ENCODE data around the gene NCBP1. TPM values are rescaled to one million over a fixed set of nuclear protein-coding genes. Genes with fewer than 3 reads are reported as not detected.
A peak's percentile ranks its signal among the peaks of the same experiment; 100 is the strongest.
"Not testable (repeated sequence)": the region's sequence is repeated elsewhere in the genome, so short reads cannot be mapped to it uniquely, and the experiment has no call there.

NCBP1 gene
- total and polyA plus RNA-seq, 5 experiments from 2014 or later: 17.9 to 43.6 (median 19.7) TPM

- peaks cover 36 to 64% (median 58%) of the 10 kb centered on the region in 4 donors for H3K4me1 Mint-ChIP-seq
- ATAC-seq: no peak
- POLR2A ChIA-PET: no interaction called here
- H3K36me3 Mint-ChIP-seq: peaks cover 0 to 43% (median 0%) of the 10 kb centered on the region in 3 donors
- H3K9me3 Mint-ChIP-seq: no peaks in the 10 kb centered on the region
- H3K27ac Mint-ChIP-seq: peak overlapping the region in 3 of 10 donors; percentile 43 to 93 (median 93)
- peak overlapping the region in 9 of 10 donors; percentile 10 to 92 (median 56) for H3K4me3 Mint-ChIP-seq
- DNase-seq: no peak
- no peaks in the 10 kb centered on the region for H3K27me3 Mint-ChIP-seq
Observed at GRCh38 chr9:97694769-97695168, 61.1 kb downstream of the NCBP1 start.

GRCh38 chr9:97695390-97695789 lies 61.8 kb downstream of the NCBP1 start:
- Mint-ChIP-seq H3K36me3 (peaks cover 0 to 37% (median 0%) of the 10 kb centered on the region in 3 donors), H3K27ac (peak overlapping the region in 9 of 10 donors; percentile 7 to 95 (median 91)), H3K27me3 (no peaks in the 10 kb centered on the region), H3K4me3 (peak overlapping the region; percentile 34 to 95 (median 92)), H3K9me3 (no peaks in the 10 kb centered on the region), H3K4me1 (peaks cover 33 to 65% (median 58%) of the 10 kb centered on the region in 4 donors)
- POLR2A ChIA-PET: interaction anchor here (0.5 to 3.6 kb wide), 3 partner anchors 61 to 226 kb away, joined by 3 to 32 read pairs (median 30); partner anchors contain the start of genes NCBP1, TRMO and TSTD2
- no peak for DNase-seq
- ATAC-seq: no peak

GRCh38 chr9:97695995-97696802 lies 62.6 kb downstream of the NCBP1 start:
- DNase-seq (peak in 1 of 10 donors; percentile 6), ATAC-seq (no peak)
- H3K9me3 Mint-ChIP-seq: no peaks in the 10 kb centered on the region
- H3K27ac Mint-ChIP-seq: peak overlapping the region; percentile 90 to 98 (median 94)
- H3K27me3 Mint-ChIP-seq: peaks cover 0 to 4% (median under 1%) of the 10 kb centered on the region in 5 donors
- H3K36me3 Mint-ChIP-seq: peaks cover 0 to 29% (median 0%) of the 10 kb centered on the region in 3 donors
- H3K4me3 Mint-ChIP-seq: peak overlapping the region; percentile 89 to 95 (median 92)
- POLR2A ChIA-PET: interaction anchor here (0.5 to 3.6 kb wide), 12 partner anchors 12 to 560 kb away, joined by 3 to 32 read pairs (median 4); partner anchors contain the start of genes NCBP1, TBC1D2, TRMO and TSTD2
- H3K4me1 Mint-ChIP-seq: peaks cover 33 to 65% (median 58%) of the 10 kb centered on the region in 4 donors

- Mint-ChIP-seq H3K4me3 (peak within 1 kb of the TSS; percentile 89 to 95 (median 92)), H3K9me3 (no peaks in the 10 kb centered on the region), H3K27ac (peak within 1 kb of the TSS; percentile 90 to 98 (median 95)), H3K27me3 (peaks cover 0 to 12% (median 3%) of the 10 kb centered on the region in 5 donors), H3K4me1 (peaks cover 33 to 65% (median 58%) of the 10 kb centered on the region in 4 donors), H3K36me3 (peaks cover 0 to 22% (median 0%) of the 10 kb centered on the region in 3 donors)
- DNase-seq (peak; percentile 94 to 98 (median 96)), ATAC-seq (peak; percentile 92 to 93)
- POLR2A ChIA-PET: interaction anchor here (0.5 to 3.6 kb wide), 16 partner anchors 9 to 559 kb away, joined by 3 to 32 read pairs (median 4); partner anchors contain the start of genes NCBP1, TBC1D2, TRMO and TSTD2
Observed at GRCh38 chr9:97696803-97697601, 63.4 kb downstream of the NCBP1 start, which contains the start of gene XPA. Gene XPA, minus strand, starts transcription at chr9:97697340. Its CDS starts 48 bp downstream, at chr9:97697292.

GRCh38 chr9:97697837-97698236 lies 64.2 kb downstream of the NCBP1 start:
- peaks cover 0 to 15% (median 0%) of the 10 kb centered on the region in 3 donors for H3K36me3 Mint-ChIP-seq
- H3K4me3 Mint-ChIP-seq: peak overlapping the region; percentile 89 to 95 (median 92)
- H3K9me3 Mint-ChIP-seq: no peaks in the 10 kb centered on the region
- no peak for DNase-seq
- ATAC-seq: no peak
- H3K27me3 Mint-ChIP-seq: peaks cover 0 to 15% (median 3%) of the 10 kb centered on the region in 5 donors
- H3K27ac Mint-ChIP-seq: peak overlapping the region; percentile 90 to 98 (median 95)
- H3K4me1 Mint-ChIP-seq: peaks cover 33 to 65% (median 58%) of the 10 kb centered on the region in 4 donors
- POLR2A ChIA-PET: interaction anchor here (0.7 to 3.6 kb wide), 7 partner anchors 8 to 288 kb away, joined by 3 to 32 read pairs (median 3); partner anchors contain the start of genes NCBP1, TRMO and TSTD2

- H3K27me3 Mint-ChIP-seq: peaks cover 0 to 15% (median 3%) of the 10 kb centered on the region in 5 donors
- peaks cover 0 to 7% (median 0%) of the 10 kb centered on the region in 3 donors for H3K36me3 Mint-ChIP-seq
- H3K9me3 Mint-ChIP-seq: no peaks in the 10 kb centered on the region
- peak overlapping the region in 3 of 10 donors; percentile 24 to 45 (median 37) for H3K4me3 Mint-ChIP-seq
- DNase-seq (no peak), ATAC-seq (no peak)
- POLR2A ChIA-PET: interaction anchor here (1.1 to 3.6 kb wide), 3 partner anchors 11 to 223 kb away, joined by 3 to 32 read pairs (median 30); partner anchors contain the start of genes NCBP1, TRMO and TSTD2
- H3K27ac Mint-ChIP-seq: peak overlapping the region in 5 of 10 donors; percentile 36 to 97 (median 86)
- H3K4me1 Mint-ChIP-seq: peaks cover 29 to 56% (median 49%) of the 10 kb centered on the region in 4 donors
Observed at GRCh38 chr9:97698865-97699264, 65.2 kb downstream of the NCBP1 start.

GRCh38 chr9:97699281-97699680 lies 65.7 kb downstream of the NCBP1 start:
- H3K9me3 Mint-ChIP-seq, ATAC-seq, H3K36me3 Mint-ChIP-seq, DNase-seq: not testable (repeated sequence)
- Mint-ChIP-seq H3K4me3 (peak overlapping the region in 9 of 10 donors; percentile 27 to 68 (median 45)), H3K27ac (peak overlapping the region in 4 of 10 donors; percentile 21 to 86 (median 42)), H3K27me3 (peaks cover 0 to 15% (median 3%) of the 10 kb centered on the region in 5 donors), H3K4me1 (peaks cover 26 to 52% (median 45%) of the 10 kb centered on the region in 4 donors)
- POLR2A ChIA-PET: interaction anchor here (1.1 to 3.6 kb wide), 2 partner anchors 12 to 65 kb away, joined by 3 to 30 read pairs; partner anchors contain the start of genes NCBP1 and TSTD2

- DNase-seq, H3K36me3 Mint-ChIP-seq, ATAC-seq, H3K9me3 Mint-ChIP-seq: not testable (repeated sequence)
- Mint-ChIP-seq H3K4me1 (peaks cover 22 to 47% (median 39%) of the 10 kb centered on the region in 4 donors), H3K27me3 (peaks cover 0 to 15% (median 3%) of the 10 kb centered on the region in 5 donors), H3K27ac (peak overlapping the region in 3 of 10 donors; percentile 48 to 86 (median 56)), H3K4me3 (peak overlapping the region in 2 of 10 donors; percentile 45 to 53)
- POLR2A ChIA-PET: interaction anchor here (1.1 kb wide), 1 partner anchor 12 kb away, joined by 3 read pairs; no protein-coding TSS in a partner anchor
Observed at GRCh38 chr9:97699824-97700223, 66.2 kb downstream of the NCBP1 start.

- Mint-ChIP-seq H3K36me3 (no peaks in the 10 kb centered on the region), H3K27me3 (peaks cover 0 to 22% (median 3%) of the 10 kb centered on the region in 5 donors), H3K9me3 (no peaks in the 10 kb centered on the region), H3K27ac (peak overlapping the region in 4 of 10 donors; percentile 14 to 76 (median 47)), H3K4me1 (peaks cover 4 to 20% (median 10%) of the 10 kb centered on the region in 4 donors), H3K4me3 (peak overlapping the region in 1 of 10 donors; percentile 36)
- POLR2A ChIA-PET: interaction anchor here (2.5 kb wide), 1 partner anchor 218 kb away, joined by 8 read pairs; the partner anchor contains the start of gene TRMO
- no peak for ATAC-seq
- DNase-seq: no peak
Observed at GRCh38 chr9:97703437-97704344, 70.1 kb downstream of the NCBP1 start.

- H3K36me3 Mint-ChIP-seq: no peaks in the 10 kb centered on the region
- H3K27ac Mint-ChIP-seq: no peak overlapping the region
- H3K9me3 Mint-ChIP-seq: no peaks in the 10 kb centered on the region
- H3K4me1 Mint-ChIP-seq: peaks cover 2 to 16% (median 5%) of the 10 kb centered on the region in 4 donors
- H3K27me3 Mint-ChIP-seq: peaks cover 0 to 24% (median 3%) of the 10 kb centered on the region in 5 donors
- ATAC-seq: no peak
- no peak for DNase-seq
- H3K4me3 Mint-ChIP-seq: no peak overlapping the region
- POLR2A ChIA-PET: interaction anchor here (2.5 kb wide), 1 partner anchor 218 kb away, joined by 8 read pairs; the partner anchor contains the start of gene TRMO
Observed at GRCh38 chr9:97704345-97704677, 70.7 kb downstream of the NCBP1 start.
